Left lung (tissue), 10 donors: Measurements from ENCODE around the gene RASA3. TPM values are rescaled to one million over a fixed set of nuclear protein-coding genes. Genes with fewer than 3 reads are reported as not detected.

Source experiments
- ATAC-seq: fragments of 200-7000 bp; cut with Tn5 transposase; one replicate; pipeline ENCODE4 v1.9.1; 2020; ENCODE audit warnings: moderate library complexity
- DNase-seq, 4 donors: peaks; one replicate each; pipeline ENCODE4 v3.0.0-alpha.2; 2013 to 2020
- H3K27ac ChIP-seq, 2 donors: fragments of 200-600 bp; sonication (generic) in 1 of 2; one replicate each; pipeline versions ENCODE4 v1.5.0 to v1.8.0; 2020 to 2021
- H3K27me3 ChIP-seq, 2 donors: fragments of 200-600 bp; sonication (generic) in 1 of 2; one replicate each; pipeline versions ENCODE4 v1.5.0 to v1.8.0; 2020 to 2021
- H3K36me3 ChIP-seq, 2 donors: fragments of 200-600 bp; sonication (generic) in 1 of 2; one replicate each; pipeline versions ENCODE4 v1.5.0 to v1.8.0; 2020 to 2021
- H3K4me1 ChIP-seq, 2 donors: fragments of 200-600 bp; one replicate each; pipeline ENCODE4 v1.8.0; 2021
- H3K4me3 ChIP-seq, 2 donors: fragments of 200-600 bp; sonication (generic) in 1 of 2; one replicate each; pipeline versions ENCODE4 v1.5.0 to v1.8.0; 2020 to 2021; ENCODE audit warnings: mild to moderate bottlenecking in 1 of 2
- H3K9me3 ChIP-seq, 2 donors: fragments of 200-600 bp; sonication (generic) in 1 of 2; one replicate each; pipeline versions ENCODE4 v1.5.0 to v1.8.0; 2020 to 2021
- CTCF ChIP-seq, 2 donors: fragments of 200-600 bp; sonication (generic) in 1 of 2; IDR thresholded peaks; one replicate each; pipeline versions ENCODE4 v1.5.0 to v1.8.0; 2021; ENCODE audit warnings: antibody characterized with exemption in 2 of 2
- intact Hi-C, 2 donors: fragments of 100-400 bp; cut with DNase I; formaldehyde crosslinking; loops; one replicate each; pipeline versions ENCODE4 v1.11.2 to v1.14.2; 2022
- polyA plus RNA-seq, 6 donors: library from polyadenylated mRNA; unstranded; fragments of 120-200 nt; gene quantifications; one replicate each; pipeline ENCODE4 v1.2.1, GENCODE V29; 2013; ENCODE audit not compliant: insufficient read length in 6 of 6
- total RNA-seq, 2 donors: library from RNA; stranded (reverse); fragmentation: NEBNext Ultra II Directional; extraction: Animal tissue kit (Norgen Biotek cat#: 25700); gene quantifications; one replicate each; pipeline ENCODE4 v1.2.1, GENCODE V29; 2021
- donor health status: DM: no; HTN: yes; CAD: no.
- donor health status: DM: no; HTN: no; CAD: no.

The RASA3 gene
- total and polyA plus RNA-seq, 8 donors, result 11.4 to 22.2 (median 12.7) TPM

- DNase-seq (peak in 2 of 4 donors; percentile 22 to 53), ATAC-seq (no peak)
- H3K4me3 ChIP-seq, result no peak overlapping the region
- no peaks in the 10 kb centered on the region for H3K36me3 ChIP-seq
- H3K27me3 ChIP-seq, result no peaks in the 10 kb centered on the region
- intact Hi-C loops, result no loop called here
- H3K9me3 ChIP-seq, result no peaks in the 10 kb centered on the region
- no peak for TF ChIP-seq CTCF (IDR thresholded peaks at IDR 0.05)
- H3K27ac ChIP-seq, result no peak overlapping the region
- H3K4me1 ChIP-seq, result peaks cover 0 to 6% of the 10 kb centered on the region in 2 donors
Measured at GRCh38 chr13:113967729-113968462, 164.5 kb downstream of the RASA3 start.

GRCh38 chr13:113967206-113967720 lies 165.2 kb downstream of the RASA3 start:
- intact Hi-C loops, result no loop called here

GRCh38 chr13:113965968-113966884 lies 166.2 kb downstream of the RASA3 start:
- no peak overlapping the region for H3K4me3 ChIP-seq
- no peaks in the 10 kb centered on the region for H3K27me3 ChIP-seq
- ATAC-seq, result no peak
- no peak for TF ChIP-seq CTCF (IDR thresholded peaks at IDR 0.05)
- no peak for DNase-seq
- H3K4me1 ChIP-seq, result peaks cover 0 to 2% of the 10 kb centered on the region in 2 donors
- H3K36me3 ChIP-seq, result no peaks in the 10 kb centered on the region
- intact Hi-C loops, result no loop called here
- H3K27ac ChIP-seq, result no peak overlapping the region
- H3K9me3 ChIP-seq, result no peaks in the 10 kb centered on the region

More at GRCh38 chr13:113967206-113967720, 165.2 kb downstream of the RASA3 start:
- Histone ChIP-seq H3K27ac (no peak overlapping the region), H3K4me1 (peaks cover 0 to 6% of the 10 kb centered on the region in 2 donors), H3K36me3 (no peaks in the 10 kb centered on the region), H3K27me3 (no peaks in the 10 kb centered on the region), H3K4me3 (no peak overlapping the region), H3K9me3 (no peaks in the 10 kb centered on the region)
- DNase-seq (peak in 1 of 4 donors; percentile 7), ATAC-seq (no peak)
- TF ChIP-seq CTCF (IDR thresholded peaks at IDR 0.05), result no peak

GRCh38 chr13:113965383-113965874 lies 167.0 kb downstream of the RASA3 start:
- Histone ChIP-seq H3K9me3 (peaks cover 0 to 3% of the 10 kb centered on the region in 2 donors), H3K36me3 (no peaks in the 10 kb centered on the region), H3K4me3 (no peak overlapping the region), H3K4me1 (no peaks in the 10 kb centered on the region), H3K27ac (no peak overlapping the region), H3K27me3 (no peaks in the 10 kb centered on the region)
- DNase-seq (no peak), ATAC-seq (no peak)
- TF ChIP-seq CTCF (IDR thresholded peaks at IDR 0.05), result no peak
- intact Hi-C loops, result no loop called here
